Astrocyte of the hippocampus (primary cell): ENCODE data around the gene RNASEH1.

Experiments
- DNase-seq: peaks from one replicate; pipeline ENCODE4 v3.0.0; 2011; ENCODE audit warnings: low read depth, low spot score

Gene RNASEH1, protein sequence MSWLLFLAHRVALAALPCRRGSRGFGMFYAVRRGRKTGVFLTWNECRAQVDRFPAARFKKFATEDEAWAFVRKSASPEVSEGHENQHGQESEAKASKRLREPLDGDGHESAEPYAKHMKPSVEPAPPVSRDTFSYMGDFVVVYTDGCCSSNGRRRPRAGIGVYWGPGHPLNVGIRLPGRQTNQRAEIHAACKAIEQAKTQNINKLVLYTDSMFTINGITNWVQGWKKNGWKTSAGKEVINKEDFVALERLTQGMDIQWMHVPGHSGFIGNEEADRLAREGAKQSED

DNA sequence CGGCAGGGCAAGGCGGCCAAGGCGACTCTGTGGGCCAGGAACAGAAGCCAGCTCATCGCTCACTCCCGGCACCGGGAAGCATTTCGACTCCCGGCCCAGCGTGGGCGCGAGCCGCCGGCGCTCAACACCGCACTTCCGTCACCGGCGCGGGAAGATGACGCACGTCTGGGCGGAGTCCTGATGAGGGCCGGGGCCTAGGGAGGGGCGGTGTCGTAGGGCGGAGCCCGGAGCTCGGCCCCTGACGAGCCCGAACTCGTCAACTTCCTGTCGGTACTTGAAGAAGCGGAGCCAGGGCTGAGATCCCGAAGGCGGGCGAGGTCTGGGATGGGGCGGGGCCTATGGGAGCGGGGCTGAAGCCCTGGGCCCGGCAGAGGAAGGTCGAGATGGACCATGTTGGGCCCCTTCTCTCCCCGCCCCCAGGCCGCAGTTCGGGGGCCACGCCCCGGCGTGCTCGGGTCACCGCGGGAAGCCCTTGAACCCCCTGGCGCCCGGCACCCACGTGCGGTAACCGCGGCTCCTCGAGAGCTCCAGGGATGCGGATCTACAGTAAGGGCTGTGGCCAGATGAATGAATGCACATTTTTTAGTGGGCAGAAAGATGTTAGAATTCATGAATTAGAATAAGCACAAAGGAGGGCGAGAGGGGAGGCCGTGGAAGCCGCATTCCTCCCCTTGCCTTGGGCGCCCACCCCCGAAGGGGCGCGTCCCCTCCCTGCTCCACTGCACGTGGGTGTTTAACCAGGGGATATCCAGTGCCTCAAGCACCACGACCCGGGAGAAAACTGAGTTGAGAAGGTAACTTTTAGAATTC, at the start of gene RNASEH1:
RNASEH1 (minus strand) TSS at position 129 of the 810 bp plus-strand sequence; CDS start at position 56, 73 bp downstream.
- peak; percentile 100 for DNase-seq

DNA sequence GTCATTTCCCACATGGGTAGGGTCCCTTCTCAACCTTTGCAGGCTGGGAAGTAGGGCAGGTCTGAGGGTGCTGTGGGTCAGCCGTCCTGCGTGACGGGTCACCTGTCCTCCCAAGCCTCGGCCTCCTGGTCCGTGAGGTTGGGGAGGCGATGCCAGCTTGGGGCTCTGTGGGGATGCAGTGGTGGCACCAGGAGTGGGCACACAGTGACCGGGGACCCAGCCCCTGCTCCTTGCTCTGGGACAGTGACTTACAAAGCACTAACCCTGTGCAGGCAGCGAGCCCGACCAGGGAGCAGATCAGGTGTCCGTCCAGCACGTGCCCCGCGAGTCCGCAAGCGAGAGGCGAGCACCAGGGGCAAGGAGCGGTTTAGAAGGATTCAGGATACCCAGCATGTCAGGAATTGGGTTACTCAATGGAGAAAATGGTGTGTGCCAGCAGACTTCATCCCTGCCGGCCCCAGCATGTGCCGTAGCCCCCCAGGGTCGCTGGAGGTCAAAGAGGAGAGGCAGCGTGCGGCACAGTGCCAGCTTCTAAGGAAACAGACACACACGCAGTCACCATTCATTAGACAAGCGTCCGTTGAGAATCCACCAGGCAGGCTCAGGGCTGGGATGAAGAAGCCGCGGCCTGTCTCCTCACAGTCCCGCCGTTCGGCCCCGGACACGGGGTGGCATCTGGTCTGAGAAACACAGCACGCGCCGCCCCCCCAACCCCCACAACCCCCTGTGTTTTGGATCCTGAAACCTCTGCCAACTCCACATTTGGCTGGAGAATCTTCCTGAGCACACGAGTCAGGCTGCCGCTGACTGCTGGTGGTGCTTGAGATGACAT, 48.5 kb upstream of the RNASEH1 start:
- no peak for DNase-seq

DNA sequence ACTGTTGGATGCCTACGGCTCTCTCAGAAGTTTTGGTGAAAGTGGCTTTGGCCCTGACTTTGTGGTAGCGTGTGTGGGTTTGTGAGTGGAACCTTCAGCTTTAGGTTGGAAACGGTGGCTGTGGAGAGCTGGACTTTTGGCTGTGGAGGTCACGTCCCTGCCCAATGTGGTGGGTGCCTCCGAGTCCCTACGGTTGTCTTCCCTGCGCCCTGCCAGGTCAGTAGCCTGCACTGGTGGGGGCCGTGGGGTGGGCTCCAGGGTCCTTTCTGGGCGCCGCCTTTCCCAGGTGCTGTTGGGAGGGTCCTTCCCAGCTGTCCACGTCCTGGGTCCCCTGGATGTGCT, 47.9 kb upstream of the RNASEH1 start:
- DNase-seq = no peak

DNA sequence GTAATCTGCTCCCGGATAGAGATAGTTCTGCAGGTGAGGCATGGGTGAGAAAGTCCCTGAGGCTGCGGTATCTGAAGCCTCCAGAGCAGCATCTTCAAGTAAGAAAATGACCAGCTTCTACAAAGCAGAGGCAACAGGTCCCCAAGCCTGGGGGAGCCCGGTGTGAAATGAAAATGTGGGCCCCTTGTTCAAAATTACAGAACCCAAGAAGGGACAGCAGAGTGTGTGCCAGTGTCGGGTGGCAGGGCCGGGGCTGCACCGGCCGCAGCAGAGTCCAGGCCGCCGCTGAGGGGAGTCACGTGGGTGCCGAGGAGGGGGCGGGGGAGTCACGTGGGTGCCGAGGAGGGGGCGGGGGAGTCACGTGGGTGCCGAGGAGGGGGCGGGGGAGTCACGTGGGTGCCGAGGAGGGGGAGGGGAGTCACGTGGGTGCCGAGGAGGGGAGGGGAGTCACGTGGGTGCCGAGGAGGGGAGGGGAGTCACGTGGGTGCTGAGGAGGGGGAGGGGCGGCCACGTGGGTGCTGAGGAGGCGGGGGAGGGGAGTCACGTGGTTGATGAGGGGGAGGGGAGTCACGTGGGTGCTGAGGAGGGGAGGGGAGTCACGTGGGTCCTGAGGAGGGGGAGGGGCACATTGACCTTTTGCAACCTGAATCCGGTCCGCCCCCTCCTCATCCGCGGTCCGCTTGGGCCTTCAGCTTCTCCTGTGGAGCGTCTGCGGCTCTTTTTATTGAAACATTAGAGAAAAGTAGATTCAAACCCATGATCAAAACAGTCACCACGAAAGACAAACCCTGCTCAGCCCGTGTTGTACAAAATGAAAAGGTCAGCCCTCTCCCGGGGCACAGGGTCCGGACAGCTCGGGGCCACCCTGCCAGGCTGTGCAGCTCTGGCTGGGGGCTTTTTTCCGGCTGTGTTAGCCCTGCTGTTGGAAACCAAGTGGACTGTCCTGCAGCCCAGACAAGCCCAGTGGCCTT, 47.1 kb upstream of the RNASEH1 start:
- DNase-seq = peak; percentile 54

DNA sequence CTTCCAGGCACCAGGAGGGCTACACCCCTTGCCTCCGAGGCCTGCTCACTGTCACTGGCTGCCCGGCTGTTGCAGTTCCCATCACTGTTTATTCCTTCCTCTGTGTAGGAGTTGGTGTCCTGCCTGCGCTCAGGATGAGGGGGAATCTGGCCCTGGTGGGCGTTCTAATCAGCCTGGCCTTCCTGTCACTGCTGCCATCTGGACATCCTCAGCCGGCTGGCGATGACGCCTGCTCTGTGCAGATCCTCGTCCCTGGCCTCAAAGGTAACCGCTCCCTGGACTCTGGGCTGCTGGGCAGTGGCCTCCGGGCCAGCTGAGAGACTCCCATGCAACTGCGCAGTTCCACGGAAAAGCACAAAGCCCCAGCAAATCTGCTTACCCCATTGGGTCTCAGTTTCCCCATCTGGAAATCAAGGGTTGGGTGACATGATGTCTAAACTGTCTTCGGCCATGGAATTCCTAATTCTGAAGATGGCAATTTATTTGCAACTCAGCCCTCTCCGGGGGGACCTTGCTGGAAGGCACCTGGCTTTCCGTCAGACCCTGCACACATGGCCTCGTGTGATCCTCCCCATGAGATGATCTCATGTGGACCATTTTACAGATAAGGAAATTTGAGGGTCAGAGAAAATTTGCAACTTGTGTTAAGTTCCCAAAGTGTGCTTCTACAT, 46.2 kb upstream of the RNASEH1 start:
- DNase-seq = no peak

DNA sequence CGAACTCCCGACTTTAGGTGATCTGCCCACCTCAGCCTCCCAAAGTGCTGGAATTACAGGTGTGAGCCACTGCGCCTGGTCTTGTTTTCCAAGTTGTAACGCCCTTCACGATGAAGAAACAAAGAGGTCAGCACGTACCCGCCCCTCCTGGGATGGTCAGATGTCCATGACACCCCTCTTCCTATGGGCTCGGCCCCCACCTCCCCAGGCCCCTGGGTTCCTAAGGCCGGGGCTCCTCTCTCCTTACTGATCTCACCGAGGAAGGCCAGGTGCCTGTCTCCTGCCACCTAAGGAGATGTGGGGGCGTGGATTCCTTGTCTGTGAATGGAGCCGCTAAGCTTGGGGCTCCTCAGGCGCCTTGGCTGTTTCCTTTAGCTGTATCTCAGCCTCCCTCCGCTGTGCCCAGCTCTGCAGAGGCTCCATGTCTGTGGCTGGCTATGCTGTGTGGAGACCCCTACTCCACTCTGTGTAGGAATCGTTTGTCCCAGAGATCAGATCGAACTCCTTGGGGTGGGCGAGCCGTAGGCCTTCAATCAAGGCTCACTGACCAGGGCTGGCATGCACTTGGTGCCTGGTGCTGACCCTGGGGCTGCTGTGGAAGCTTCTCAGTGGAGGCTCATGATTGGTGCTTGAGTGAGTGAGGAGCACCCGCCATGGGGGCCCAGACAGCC, 45.5 kb upstream of the RNASEH1 start:
- no peak for DNase-seq

DNA sequence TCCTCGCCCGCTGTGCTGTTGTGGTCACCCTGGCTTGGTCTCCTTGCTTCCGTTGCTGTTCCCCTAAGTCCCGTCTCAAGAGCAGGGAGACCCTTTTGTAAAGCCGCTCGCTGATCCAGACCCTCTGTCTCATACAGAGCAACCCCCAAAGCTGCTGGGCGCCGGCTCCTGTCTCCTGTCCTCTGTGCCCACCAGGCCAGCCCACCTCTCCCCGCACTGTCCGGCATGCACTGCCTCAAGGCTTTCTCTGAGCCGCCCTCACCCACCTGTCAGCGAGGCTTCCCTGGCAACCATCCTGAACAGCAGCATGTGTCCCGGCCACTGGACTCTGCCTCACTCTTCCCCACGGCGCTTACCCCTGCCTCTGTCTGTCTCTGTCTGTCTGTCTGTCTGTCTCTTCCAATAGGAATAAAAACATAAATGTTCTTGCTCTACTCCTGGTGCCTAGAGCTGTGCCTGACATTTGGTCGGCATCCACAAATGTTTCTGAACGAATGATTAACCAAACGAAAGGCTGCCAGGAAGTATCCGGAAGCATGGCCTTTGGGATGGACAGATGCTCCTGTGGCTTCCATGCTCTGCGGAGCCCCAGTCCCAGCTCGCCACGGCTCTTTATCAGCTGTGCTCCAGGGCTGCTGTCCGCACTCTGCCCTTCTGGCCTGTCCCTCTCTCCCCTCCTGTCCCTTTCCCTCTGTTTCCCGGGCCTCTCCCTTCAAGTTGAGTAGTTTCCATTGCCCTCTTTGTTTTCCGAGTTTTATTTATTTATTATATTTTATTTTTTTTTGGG, 44.6 kb upstream of the RNASEH1 start:
- DNase-seq = no peak

DNA sequence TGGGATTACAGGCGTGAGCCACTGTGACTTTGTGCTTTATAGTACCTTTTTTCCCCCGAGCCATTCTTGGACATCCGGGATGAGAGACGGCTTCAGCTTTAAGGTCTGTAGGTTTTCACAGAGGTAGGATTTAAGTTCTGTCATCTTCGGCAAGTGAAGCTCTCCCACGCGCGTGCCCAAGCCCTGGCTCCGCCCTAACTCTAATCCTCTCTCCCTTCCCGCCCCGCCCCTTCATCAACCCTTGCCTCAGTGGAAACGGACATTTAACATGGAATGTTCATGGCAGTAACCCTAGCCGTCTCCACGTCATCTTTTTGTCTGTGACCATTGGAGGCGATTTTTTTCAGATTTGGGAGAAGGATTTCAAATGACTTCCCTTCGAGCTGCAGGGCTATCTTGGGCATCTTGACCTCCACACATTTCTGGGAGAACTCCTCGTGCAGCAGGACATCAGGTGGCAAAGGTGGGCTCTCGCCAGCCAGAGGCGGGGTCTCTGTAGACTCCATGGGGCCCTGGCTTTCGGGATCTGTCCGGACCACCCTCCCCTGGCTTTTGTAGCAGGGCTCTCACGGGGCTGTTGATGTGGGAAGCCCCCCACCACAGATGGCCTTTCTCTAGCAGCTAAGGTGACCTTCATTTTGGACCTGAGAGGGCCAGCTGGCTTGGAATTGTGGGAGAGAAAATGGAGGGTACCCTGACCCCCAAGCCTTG, 43.6 kb upstream of the RNASEH1 start:
- no peak for DNase-seq

DNA sequence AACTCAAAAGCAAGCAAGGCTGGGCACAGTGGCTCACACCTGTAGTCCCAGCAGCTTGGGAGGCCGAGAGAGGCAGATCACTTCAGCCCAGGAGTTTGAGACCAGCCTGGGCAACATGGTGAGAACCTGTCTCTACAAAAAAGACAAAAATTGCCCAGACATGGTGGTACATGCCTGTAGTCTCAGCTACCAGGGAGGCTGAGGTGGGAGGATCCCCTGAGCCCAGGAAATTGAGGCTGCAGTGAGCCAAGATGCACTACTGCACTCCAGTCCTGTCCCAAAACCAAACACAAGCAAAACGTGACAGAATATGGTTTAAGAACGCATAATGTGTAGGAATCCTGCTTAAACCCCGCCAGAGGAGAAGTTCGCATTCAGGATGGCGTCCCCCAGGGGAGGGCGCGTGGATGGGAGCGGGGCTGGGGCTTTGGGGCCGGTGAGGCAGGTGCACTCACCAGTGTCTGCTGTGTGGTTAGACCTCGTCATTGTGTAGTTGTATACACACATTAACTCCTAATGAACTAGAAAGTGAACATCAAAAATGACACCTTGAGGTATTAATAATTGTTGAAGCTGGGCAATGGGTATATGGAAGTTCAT, 42.2 kb upstream of the RNASEH1 start:
- no peak for DNase-seq

DNA sequence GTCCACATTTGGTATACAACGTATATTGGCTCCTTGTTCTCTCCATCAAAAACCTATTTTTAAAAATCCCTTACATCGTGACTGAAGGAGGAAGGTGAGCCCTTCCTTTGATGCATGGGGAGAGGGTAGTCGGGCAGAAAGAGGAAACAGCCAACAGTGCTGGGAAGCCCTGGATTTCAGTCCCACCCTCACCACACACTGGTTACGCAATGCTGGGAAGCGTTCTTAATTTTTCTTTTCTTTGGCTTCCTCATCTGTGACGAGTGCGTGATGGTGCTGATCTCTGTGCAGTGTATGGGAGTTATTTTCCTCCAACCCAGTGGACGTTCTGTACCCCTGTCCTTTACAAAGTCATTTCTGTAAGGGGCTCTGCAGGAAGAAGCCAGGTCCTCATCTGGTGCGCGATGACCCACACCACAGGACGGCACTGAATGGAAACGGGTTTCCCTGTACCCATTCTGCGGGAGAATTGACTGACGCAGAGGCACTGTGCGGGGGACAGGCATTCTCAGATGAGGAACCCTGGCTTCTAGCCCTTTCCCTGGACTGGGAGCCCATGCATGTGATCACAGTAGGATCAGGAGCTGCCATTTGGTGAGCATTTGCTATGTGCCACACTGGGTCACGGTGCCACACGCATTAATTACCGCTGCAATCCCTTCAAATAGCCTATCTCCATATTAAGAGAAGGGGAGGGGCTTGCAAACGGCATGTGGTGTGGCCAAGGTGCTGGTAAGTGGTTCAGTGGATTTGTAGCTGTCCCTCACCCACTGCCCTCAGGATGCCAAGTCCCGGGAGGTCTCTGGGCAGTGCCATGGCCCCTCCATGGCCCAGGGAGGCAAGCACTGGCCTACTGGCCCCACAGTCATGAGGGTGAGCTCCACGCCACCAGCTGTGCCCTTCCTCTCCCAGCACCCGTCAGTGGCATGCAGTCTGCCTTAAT, 41.0 kb upstream of the RNASEH1 start:
- DNase-seq = no peak

DNA sequence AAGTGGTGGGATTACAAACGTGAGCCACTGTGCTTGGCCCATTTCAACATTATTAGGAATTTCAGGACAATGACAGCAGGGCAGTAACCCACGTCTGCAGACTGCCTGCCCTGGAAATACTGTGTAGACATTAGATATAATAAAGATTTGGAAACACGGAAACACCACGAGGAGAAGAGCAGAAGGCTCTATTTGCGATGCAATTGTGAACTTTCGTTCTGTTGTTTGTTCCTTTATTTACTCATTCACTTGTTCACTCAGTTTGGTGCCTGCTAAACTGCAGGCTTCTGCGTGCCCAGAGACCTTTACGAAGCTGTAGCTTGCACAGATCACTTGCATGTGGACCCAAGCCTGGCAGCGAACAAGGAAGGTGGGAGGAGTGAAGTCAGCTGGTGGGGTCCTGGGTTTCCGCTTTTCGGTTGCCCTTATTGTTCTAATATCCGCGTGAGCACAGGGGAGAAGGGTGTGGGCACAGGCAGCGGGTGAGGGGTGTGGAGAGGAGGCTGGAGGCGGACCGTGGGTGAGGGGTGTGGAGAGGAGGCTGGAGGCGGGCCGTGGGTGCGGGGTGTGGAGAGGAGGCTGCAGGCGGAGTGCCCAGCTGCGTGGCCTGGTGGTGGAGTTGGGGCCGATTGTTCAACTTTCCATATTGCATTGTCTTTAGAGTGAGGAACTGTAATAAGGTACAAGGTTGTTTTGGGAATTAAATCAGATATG, 40.2 kb upstream of the RNASEH1 start:
- no peak for DNase-seq

DNA sequence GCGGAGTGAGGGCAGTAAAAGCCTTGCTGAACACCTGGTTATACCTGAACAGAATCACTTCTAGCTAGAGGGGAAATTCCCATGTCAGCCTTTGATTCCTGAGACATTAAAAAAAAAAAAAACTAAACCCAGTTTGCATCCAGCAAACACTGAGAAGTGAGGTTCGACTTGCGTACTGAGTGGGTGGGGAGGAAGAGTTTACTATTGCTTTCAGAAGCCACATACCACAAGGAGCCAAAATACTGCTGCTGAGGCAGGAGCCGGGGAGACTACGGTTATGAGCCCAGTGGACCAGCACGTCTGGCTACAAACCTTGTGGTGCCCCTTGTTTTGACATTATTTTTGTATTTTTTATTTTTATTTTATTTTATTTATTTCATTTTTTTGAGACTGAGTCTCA, 39.4 kb upstream of the RNASEH1 start:
- no peak for DNase-seq

DNA sequence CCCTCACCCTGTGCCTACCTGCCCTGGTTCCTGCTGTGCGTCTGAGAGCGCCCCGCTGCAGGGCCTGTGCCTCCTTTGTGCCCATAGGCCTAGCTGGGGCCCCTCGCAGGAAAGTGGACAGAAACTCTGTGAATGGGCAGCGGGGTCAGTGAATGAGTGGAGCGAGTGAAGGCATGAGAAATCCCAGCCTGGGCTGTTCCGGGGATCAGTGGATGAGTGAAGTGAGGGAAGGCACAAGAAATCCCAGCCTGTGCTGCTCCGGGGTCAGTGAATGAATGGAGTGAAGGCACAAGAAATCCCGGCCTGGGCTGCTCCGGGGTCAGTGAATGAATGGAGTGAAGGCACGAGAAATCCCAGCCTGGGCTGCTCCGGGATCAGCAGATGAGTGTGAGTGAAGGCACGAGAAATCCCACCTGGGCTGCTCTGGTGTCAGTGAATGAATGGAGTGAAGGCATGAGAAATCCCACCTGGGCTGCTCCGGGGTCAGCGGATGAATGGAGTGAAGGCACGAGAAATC, 38.8 kb upstream of the RNASEH1 start:
- no peak for DNase-seq

DNA sequence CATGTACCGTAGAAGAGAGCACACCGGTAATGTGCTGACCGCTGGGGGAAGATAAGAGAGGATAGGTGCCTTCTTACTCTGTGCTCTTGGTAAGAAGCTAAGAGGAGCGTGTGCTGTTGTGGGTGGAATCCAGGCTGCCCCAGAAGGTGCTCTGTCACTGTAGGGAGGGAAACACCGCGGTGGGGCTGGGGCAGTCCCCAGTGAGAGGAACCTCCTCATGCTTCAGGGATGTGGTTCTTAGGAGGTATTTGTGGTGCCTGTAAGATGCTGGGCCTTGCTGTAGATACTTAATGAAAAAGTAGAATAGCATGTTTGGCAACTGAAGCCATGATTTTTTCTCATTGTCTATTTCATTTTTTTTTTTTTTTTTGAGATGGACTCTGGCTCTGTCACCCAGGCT, 37.9 kb upstream of the RNASEH1 start:
- DNase-seq = no peak

DNA sequence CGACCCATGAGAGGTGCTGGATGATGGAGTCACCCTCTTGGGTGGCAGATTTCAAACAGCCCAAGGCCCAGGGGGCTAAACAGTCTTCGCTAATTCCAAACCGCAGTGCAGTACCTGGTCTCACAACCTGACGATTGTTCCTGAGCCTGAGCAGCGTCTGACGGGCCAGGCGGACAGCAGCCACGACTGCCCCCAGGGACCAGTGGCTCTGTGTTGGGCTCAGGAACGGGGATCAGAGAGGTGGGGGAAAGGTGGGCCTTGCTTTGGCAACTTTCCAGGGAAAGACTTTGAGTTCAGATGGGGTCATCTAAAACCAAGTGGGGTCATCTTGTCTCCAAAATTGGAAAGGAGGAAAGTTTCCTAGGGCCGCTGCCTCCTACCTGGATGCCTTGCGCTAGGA, 37.3 kb upstream of the RNASEH1 start:
- no peak for DNase-seq
